Glomerular endothelial cell (primary cell): ENCODE data around the gene FAM83F. TPM values are rescaled to one million over a fixed set of nuclear protein-coding genes. Genes with fewer than 3 reads are reported as not detected.
"Not testable (repeated sequence)": the region's sequence is repeated elsewhere in the genome, so short reads cannot be mapped to it uniquely, and the experiment has no call there.

Source experiments
- DNase-seq: peaks from one replicate; pipeline ENCODE4 v3.0.0-alpha.2; 2011; ENCODE audit warnings: low read depth, low spot score; ENCODE audit errors: extremely low read depth
- total RNA-seq: library from RNA; depleted of rRNA; stranded (reverse); fragments of >200 nt; gene quantifications from 2 replicates; pipeline ENCODE4 v1.2.3, GENCODE V29; 2015

FAM83F gene
- total RNA-seq, 1 donor from 2014 or later = 0.18 TPM

DNA sequence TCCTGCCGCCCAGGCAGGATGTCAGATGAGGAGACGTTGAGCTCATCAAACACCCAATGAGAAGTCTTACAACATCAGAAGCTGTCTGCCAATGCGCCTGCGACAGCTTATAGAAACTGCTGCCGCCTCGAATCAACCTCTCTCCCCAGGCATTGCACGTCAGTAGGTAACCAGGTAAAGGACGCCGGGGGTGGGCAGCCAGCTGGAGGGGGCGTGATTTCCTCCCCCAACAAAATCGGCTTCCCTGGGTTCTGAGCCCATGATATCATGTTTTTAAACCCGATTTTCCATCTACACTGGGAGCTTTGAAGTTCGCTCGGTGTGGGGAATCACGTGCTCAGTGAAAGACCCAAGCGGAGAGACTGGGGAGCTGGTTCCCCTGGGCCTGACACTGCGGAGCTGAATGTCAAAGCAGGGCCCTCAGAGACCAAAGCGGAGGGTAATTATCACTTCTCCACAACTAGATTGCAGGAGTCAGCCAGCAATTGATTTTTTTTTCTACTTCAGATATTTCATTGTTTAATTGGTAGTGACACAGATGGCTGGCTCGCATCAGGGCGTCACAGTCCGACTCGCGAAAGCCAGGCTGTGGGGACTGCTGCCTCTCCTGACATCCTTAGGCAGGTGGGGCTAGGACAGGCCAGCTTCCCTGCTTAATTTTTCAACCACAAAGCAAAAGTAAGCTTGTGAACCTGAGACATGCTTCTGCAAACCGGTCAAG, 15.4 kb downstream of the FAM83F start:
- DNase-seq = no peak

DNA sequence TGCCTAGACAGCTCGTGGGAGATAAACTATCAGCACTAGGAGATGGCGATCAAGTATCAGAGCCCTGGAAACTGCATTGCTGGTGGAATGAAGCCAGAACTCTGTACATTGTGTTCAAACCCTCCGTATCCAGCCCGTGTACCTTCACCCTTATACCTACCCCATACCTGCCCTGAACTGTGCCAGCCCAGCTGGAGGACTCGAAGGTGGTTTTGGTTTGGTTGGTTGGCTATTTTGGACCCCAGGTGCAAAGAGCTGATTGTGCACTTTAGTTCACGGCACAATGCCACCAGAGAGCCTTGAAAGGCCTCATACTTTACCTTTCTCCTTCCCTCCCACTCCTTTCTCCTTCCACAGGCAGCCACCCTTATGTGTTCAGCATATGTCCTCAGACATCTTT, 16.0 kb downstream of the FAM83F start:
- no peak for DNase-seq

DNA sequence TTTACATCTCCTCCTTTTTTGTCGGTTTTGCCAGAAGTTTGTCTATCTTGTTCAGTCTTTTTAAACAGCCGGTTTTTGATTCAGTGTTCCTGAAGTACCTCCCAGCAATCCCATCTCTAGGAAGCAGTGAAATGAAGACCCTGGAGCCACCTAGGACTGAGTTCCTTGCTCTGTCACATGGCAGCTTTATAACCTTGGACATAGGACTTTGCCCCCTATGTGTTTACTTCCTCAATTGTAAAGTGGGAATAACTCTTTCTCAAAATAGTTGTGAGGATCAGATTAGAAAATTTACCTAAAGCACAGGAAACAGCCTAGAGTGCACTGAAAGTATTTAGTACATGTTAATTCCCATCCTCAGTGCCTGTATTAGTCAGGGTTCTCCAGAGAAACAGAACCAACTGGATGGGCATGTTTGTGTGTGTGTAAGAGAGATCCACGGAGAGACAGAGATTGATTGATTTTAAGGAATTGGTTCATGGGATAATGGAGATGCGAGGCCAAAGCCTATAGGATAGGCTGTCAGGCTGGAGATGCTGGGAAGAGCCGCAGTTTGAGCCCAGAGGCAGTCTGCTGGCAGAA, 20.0 kb downstream of the FAM83F start:
- no peak for DNase-seq

DNA sequence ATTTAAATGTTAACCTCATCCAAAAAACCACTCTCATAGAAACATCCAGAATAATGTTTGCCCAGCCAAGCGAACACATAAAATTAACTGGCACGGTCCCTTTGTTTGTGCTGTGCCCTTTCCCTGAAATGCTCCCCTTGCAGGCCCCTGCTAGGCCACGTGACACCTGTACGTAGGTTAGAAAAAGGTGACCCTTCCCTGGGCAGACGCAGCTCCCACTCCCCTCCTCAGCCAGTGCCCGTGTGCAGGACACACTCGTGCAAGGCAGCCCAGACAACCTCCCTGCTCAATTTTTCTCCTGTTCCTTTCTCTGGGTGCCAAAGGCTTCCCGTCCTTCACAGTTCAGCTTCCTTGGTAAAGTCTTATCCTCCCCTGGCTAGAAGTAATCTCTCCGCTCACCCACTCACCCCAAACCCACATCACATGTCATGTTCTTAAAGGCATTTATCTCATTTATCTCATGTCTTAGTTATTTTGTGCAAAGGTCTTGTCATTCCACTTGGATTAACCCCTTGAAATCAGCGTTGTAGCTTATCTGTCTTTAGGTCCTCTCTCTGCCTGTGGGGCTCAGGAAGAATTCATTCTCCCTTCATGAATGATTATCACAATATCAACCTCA, 20.7 kb downstream of the FAM83F start:
- DNase-seq = no peak

DNA sequence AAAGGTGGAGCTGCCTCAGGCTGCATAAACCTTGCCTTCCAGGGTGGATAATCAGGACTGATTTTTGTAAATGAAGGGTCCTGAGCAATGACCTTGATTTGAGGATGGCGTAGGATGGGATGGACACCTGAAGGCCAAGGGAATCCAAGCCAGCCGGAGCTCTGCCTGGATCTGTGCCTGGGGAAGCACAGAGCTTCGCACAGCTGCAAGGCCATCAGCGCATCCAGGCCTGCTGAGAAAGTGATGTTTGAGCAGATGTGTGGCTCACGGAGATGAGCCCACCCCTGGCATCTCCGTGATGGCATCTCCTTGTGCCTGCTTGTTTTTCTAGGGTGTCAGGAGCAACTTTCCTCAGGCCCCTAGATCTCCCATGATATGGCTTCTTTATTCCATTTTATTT, 23.3 kb downstream of the FAM83F start:
- no peak for DNase-seq

DNA sequence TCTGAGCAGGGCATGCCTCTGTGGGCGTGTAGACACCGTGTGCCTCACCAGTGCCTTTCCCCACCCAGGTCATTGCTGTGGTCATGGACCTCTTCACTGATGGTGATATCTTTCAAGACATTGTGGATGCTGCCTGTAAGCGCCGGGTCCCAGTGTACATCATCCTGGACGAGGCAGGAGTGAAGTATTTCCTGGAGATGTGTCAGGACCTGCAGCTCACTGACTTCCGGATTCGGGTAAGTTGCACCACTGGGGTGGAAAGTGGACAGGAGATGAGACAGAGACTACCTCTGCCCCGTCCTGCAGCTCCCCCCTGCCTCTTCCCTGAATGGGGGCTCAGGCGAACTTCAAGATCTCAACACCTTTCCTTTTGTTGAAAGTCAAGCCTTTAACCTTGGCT, 24.3 kb downstream of the FAM83F start:
- no peak for DNase-seq

DNA sequence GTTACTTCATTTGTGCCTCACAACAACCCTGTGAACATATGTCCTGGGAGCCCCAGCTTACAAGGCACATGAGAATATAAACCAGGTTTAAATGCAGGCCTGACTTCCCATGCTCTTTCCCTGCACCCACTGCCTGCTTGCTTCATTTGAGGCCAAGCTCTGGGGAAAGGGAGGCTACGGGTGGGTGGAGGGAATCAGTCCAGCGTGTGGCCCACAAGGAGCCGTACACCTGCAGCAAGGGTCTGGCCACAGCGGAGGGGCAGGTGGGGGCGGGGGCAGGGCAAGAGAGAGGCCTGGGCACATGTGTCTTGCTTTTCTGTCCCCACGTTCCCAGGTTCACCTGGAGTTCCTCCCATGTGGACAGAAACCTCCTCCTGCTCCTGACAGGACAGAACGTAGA, 26.2 kb downstream of the FAM83F start:
- no peak for DNase-seq

DNA sequence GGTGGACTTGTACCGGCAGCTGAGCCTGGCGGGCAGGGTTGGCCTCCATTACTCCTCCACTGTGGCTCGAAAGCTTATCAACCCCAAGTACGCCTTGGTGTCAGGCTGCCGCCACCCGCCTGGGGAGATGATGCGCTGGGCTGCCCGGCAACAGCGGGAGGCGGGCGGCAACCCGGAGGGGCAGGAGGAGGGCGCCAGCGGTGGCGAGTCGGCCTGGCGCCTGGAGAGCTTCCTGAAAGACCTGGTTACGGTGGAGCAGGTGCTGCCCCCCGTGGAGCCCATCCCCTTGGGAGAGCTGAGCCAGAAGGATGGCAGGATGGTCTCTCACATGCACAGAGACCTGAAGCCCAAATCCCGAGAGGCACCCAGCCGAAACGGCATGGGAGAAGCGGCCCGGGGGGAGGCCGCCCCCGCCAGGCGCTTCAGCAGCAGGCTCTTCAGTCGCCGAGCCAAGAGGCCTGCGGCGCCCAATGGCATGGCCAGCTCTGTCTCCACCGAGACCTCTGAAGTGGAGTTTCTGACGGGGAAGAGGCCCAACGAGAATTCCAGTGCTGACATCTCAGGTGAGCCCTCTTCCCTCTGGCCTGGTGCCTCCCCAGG, 26.7 kb downstream of the FAM83F start:
- DNase-seq = no peak

DNA sequence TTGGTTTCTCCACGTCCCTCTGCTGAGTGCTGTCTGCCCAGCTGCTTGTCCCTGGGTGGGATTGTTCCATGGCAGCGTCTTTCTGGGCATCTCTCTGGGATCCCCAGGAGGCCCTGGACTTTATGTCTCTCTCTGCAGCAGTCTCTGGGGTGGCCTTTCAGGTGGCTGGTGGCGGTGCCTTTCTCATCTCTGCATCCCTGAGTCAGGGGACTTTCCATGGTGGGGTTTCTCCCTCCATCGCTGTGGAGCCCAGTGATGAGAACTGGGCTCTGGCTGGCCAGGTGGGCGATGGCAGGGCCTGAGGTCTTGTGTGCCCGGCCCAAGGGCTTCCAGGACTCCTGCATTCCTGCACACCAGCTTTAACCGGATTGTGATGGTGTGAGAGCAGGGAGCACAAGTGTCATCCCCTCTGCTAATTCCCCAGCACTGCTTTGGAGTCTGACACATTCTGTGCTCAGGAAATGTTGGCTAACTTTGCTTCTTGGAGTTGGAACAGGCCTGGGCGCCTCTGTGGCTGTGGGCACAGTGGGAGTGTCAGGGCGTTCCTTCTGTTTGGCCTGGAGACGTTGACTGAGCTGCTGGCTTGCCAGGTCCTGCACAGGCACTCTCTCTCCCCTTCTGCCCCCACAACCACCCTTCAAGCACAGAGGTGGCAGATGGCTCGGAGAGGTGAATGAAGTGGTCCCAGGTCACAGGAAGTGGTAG, 27.9 kb downstream of the FAM83F start:
- no peak for DNase-seq

DNA sequence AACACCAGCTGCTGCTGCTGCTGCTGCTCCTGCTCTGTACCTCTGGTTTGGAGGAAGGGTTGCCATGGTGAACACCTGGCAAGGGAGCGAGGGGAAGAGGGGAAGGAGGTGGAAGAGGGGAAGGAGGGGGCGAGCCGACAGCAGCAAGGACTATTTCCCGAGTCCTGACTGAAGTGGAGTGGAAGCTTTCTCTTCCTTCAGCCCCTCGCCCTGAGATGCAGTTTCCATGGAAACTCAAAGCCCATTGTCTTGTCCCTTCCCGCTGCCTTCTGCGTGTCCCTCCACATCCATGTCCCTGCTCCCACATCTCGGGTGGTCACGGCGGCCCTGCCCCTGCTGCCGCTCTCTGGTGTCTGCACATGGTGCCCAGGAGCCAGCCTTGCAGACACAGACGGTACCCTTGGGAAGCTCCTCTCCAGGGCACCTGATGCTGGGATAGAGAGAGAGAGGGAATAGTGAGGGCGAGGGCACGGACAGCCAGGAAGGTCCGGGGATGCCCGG, 28.6 kb downstream of the FAM83F start:
- DNase-seq = no peak

DNA sequence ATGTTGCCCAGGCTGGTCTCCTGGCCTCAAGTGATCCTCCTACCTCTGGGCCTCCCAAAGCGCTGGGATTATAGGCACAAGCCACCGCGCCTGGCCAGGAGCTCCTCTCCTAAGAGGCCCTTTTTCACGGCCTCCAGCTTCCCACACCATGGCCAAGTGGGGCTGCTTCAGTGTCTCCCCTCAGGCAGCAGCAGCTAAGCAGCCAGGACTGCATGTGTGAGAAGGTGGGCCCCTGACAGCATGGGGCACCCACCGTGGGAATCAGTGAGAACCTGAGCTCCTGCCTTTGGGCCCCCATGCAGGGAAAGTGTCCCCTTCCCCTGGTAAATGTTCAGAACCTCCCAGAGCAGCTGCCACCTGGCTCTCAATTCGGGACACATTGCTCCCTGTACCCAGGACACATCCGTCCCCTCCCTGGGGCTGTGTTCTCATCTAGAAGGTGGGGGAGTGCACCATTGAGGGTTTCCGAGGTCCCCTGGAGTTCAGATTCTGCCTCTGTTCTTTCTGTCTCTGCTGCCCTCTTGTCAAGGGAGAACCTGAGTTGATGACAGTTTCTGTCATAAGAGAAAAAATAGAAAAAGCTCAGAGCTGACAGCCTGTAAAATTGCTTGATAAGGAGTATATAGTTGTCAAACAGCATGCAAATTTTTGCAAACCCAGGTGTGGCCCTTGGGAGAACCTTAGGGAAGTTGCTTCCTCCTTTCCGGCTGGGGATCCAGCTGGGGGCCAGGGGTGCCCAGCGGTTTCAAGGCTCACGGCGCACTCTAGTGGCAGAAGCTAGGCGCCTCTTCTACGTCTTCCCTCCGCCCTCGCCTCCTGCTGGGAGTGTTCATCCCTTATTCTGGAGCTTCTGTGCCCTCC, 29.7 kb downstream of the FAM83F start:
- DNase-seq = no peak

DNA sequence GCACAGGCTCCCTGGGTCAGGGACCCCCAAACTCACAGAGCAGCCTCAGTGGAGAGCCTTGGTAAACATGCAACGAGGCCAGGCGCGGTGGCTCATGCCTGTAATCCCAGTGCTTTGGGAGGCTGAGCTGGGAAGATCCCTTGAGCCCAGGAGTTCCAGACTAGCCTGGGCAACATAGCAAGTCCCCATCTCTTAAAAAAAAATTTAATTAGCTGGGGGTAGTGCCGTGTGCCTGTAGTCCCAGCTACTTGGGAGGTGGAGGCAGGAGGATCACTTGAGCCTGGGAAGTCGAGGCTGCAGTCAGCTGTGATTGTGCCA, 30.3 kb downstream of the FAM83F start:
- DNase-seq = not testable (repeated sequence)

DNA sequence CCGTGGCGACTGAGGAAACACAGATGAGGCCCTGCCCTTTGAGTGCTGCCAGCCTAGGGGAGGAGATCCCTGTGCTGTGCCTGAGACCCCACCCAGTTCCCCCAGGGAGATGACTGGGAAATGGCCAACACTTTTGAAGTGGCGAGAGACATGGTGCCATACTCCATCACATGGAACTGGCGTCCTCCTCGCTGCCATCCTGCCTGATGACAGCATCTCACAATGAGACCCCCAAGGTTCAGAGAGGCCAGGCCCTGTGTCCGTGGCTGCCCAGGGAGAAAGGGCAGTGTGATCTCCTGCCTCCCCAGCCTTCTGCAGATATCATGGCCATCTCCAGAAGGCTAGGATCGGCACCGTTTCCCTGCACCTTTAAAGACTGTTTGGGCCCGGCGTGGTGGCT, 31.1 kb downstream of the FAM83F start:
- no peak for DNase-seq

DNA sequence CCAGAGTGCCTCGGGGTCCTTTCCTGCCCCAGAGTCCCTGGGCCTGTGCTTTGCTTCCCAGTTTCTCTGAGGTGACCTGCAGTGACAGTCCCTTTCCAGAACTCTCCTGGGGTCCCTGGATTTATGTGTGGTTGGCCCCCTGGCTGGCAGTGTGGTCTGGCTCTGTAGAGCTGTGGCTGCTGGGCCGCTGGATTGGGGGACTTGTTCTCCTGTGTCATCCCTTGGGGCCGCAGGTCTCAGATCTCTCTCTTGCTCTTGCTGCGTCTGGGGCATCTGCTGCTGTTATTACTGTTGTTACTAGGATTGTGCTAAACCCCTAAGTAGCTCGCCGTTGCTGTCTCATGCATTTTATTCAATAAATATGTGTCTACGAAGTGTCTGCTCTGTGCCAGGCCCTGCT, 31.9 kb downstream of the FAM83F start:
- no peak for DNase-seq

DNA sequence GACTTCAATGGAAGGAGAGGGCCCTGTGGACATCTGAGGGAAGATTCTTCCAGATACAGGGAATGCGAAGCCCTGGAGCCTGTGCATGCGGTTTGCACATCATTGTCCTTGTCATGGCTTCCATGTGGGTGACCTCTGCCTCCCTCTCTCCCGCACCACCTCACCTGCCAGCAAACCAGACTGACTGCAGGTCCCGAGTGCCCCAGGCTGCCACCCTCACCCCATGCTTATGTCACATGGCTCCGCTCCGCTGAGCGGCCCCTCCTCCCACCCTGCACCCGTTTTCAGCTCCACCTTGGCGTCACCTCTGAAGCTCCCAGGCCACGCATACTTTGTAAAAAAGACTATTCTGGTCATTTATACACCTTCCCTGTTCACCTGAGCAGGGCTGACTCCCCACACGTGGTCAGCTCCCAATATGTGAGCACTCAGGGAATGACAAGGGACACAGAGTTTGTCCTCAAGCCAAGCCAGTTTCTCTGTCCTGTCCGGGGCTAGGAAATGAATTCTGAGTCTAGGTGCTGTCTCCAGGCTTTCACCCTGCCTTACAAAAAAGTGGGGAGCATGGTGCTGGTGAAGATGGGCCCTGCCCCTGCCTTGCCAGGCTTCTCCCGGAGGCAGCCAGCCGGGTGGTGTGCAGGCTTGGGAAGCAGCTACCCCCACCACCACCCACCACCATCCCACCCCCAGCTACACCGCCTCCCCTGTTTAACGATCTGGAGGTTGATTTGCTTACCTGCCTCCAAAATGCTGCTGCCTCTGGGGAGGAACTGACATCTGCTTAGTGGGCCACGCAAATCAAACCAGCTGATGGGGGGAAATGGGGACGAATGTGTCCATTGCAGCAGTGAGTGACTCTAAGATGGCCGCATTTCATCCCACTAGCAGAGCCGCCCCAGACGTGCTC, 32.7 kb downstream of the FAM83F start:
- no peak for DNase-seq

DNA sequence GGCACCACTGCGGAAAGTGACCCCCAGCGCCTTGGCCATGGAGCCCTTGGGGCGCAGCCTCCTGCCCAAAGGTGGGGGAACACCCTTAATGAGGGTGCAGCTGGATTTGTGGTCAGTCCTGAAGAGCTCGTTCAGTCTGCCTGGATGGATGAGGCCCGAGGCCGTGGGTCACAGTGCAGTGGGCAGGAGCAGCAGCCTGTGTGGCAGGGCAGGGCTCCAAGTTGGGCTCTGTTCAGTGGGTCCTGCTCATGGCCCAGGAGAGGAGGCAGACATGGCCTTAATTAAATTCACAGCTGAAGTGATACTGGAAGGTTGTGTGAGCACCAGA, 33.3 kb downstream of the FAM83F start:
- no peak for DNase-seq

DNA sequence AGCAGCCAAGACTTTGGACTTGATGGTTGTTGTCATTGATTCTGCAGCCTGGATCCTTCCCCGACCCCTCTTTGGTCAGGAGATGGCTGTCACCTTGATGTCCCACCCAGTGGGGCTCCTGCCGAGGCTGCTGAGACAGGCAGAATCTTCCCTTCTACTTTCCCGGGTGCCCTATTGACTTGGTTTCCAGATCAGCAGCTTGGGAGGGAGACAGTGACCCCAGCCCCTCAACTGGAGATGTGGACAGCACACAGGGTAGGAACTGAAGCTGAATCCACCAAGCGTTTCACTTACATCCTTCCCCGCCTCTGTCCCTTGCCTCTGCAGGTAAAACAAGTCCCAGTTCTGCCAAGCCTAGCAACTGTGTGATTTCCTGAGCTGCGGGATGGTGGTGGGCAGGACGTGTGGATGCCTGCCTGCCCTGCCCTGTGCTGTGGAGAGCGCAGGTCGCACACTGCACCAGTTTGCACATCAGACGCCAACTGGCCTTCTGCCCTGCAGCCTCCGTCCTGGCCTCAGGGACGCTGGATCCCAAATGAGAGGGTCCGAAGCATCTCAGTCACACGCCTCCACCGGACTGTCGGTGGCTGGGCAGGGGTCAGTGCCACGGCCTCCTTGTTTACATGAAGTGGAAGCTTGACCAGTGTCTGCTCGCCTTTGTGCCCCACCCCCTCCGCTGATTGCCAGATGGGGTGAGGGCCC, 34.6 kb downstream of the FAM83F start:
- no peak for DNase-seq

DNA sequence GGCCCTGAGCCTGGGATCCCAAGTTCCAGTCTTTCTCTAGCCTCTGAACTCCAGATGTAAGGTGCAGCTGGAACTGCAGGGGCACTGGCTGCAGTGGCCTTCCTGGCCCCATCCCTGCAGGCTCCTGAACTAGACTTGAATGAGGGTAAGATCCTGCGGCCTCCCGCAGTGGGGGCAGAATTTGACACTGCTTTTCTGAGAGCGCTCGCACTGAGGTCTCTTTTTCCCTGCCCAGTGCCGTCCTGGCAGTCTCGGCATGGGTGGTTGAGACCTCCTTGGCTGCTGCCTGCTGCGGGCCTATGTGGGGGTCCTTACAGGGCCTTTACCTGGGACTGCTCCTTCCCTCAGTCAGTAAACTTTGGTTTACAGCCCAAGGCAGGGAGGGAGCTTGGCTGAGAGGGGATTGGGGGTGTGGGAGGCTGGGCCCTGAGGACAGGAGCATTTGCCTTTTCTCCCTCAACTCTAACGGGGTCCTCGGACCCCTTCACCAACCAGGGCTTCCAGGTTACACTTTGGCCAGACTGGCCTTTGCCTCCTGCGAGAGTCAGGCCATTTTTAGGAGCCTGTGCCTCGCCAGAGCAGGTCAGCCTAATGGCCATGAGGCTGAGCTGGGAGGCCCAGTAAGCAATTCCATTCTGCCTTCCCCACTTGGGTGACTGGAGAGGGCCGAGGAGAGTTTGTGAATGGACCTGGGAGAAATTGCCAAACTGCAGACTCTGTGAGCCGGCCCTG, 35.4 kb downstream of the FAM83F start:
- DNase-seq = no peak
